ENCODE data around the gene CLCNKB.

- TF ChIP-seq EZH2 (IDR thresholded peaks at IDR 0.05), result no peak
- TF ChIP-seq POLR2AphosphoS5 (IDR thresholded peaks at IDR 0.05; ENCODE audit: borderline replicate concordance, low read depth, low read length), result no peak
- TF ChIP-seq FOXP2 (optimal IDR thresholded peaks at IDR 0.05; ENCODE audit: control extremely low read depth, extremely low read length, insufficient read depth), result no peak
Measured at GRCh38 chr1:16067127-16067768, 23.7 kb downstream of the CLCNKB start.

Data from SK-N-MC (cell line).